HCT116 (cell line): Measurements from ENCODE around the gene SERPINA10. TPM values are rescaled to one million over a fixed set of nuclear protein-coding genes. Genes with fewer than 3 reads are reported as not detected.

Experiments used
- ATAC-seq: fragments of 200-7000 bp; cut with Tn5 transposase; 2 replicates; pipeline ENCODE4 v1.9.1; 2020; ENCODE audit warnings: mild to moderate bottlenecking, moderate library complexity
- BruUV-seq: library from RNA; stranded (reverse); fragments of 400-500 nt; replicated peaks from 2 replicates; lab custom pipeline; 2021; lab: Mats Ljungman, UMichigan
- CTCF ChIA-PET: fragments of 300-600 bp; sonication (Branson Sonifier 250); formaldehyde crosslinking; loops from one replicate; lab custom pipeline; 2021; ENCODE audit warnings: antibody characterized with exemption; lab: Charles Lee
- POLR2A ChIA-PET: fragments of 300-600, 350-600 bp; sonication (Branson Sonifier 250); formaldehyde crosslinking; loops from one replicate; lab custom pipeline; 2021; ENCODE audit warnings: antibody characterized with exemption; lab: Charles Lee
- RAD21 ChIA-PET, 2 experiments: fragments of 300-600 bp; sonication (Branson Sonifier 250); formaldehyde crosslinking; loops; one replicate each; lab custom pipeline; 2023; ENCODE audit warnings: low total read pairs in 2 of 2; ENCODE audit not compliant: uncharacterized antibody in 2 of 2, unreplicated experiment in 2 of 2, low non-redundant PET in 1 of 2; lab: Charles Lee
- DNase-seq: peaks from one replicate; pipeline ENCODE4 v3.0.0-alpha.2; 2010; ENCODE audit warnings: low read depth, low spot score
- H2AFZ ChIP-seq: fragments of 200-600 bp; shearing (Covaris generic), sonication (generic); 2 replicates; pipeline ENCODE4 v1.6.1; 2017; ENCODE audit warnings: low read depth, mixed run types, mixed read lengths, antibody characterized with exemption, low read length; ENCODE audit not compliant: poor library complexity, severe bottlenecking
- H3K27ac ChIP-seq: 2 replicates; pipeline ENCODE4 v1.5.1; 2012; ENCODE audit warnings: low read depth, low read length
- H3K27me3 ChIP-seq: fragments of 200-600 bp; sonication (generic); 2 replicates; pipeline ENCODE4 v1.6.1; 2016; ENCODE audit warnings: mixed run types, low read length, mixed read lengths; ENCODE audit not compliant: insufficient read depth
- H3K36me3 ChIP-seq, 2 experiments: fragments of 200-500 bp in 1 of 2; fragments of 200-600 bp in 1 of 2; sonication (Bioruptor generic) in 1 of 2; sonication (generic) in 1 of 2; 2 replicates each; pipeline versions ENCODE4 v1.5.1 to v1.6.1; 2014 to 2016; ENCODE audit warnings: low read length in 2 of 2, inconsistent platforms in 1 of 2, mixed read lengths in 1 of 2, mixed run types in 1 of 2; ENCODE audit not compliant: insufficient read depth in 2 of 2, control insufficient read depth in 1 of 2
- H3K4me1 ChIP-seq, 2 experiments: fragments of 200-600 bp in 1 of 2; sonication (generic) in 1 of 2; 2 replicates each; pipeline versions ENCODE4 v1.5.1 to v1.6.1; 2012 to 2017; ENCODE audit warnings: low read length in 2 of 2, inconsistent platforms in 1 of 2, mild to moderate bottlenecking in 1 of 2, mixed read lengths in 1 of 2, mixed run types in 1 of 2, moderate library complexity in 1 of 2; ENCODE audit not compliant: insufficient read depth in 2 of 2, control insufficient read depth in 1 of 2
- H3K4me2 ChIP-seq: fragments of 200-600 bp; sonication (generic); 2 replicates; pipeline ENCODE4 v1.6.1; 2017; ENCODE audit warnings: mixed run types, low read length, mixed read lengths
- H3K4me3 ChIP-seq, 2 experiments: fragments of 200-600 bp in 1 of 2; sonication (generic) in 1 of 2; replicated peaks in 1 of 2; 2 replicates each; pipeline ENCODE4 v1.5.1; 2011 to 2016; ENCODE audit warnings: low read length in 2 of 2, control low read depth in 1 of 2, low read depth in 1 of 2, mild to moderate bottlenecking in 1 of 2, mixed read lengths in 1 of 2, mixed run types in 1 of 2
- H3K79me2 ChIP-seq: fragments of 200-600 bp; sonication (generic); 2 replicates; pipeline ENCODE4 v1.6.1; 2017; ENCODE audit warnings: mild to moderate bottlenecking, mixed run types, low read length, moderate library complexity, mixed read lengths; ENCODE audit not compliant: insufficient read depth
- H3K9ac ChIP-seq: fragments of 200-600 bp; sonication (generic); 2 replicates; pipeline ENCODE4 v1.6.1; 2016; ENCODE audit warnings: low read length, mixed read lengths
- H3K9me2 ChIP-seq: fragments of 200-600 bp; sonication (generic), shearing (Covaris generic); 2 replicates; pipeline ENCODE4 v1.6.1; 2017; ENCODE audit warnings: mixed run types, mild to moderate bottlenecking, moderate library complexity; ENCODE audit not compliant: insufficient read depth
- H3K9me3 ChIP-seq, 2 experiments: fragments of 200-500 bp in 1 of 2; fragments of 200-600 bp in 1 of 2; sonication (Bioruptor generic) in 1 of 2; sonication (generic) in 1 of 2; 2 replicates each; pipeline ENCODE4 v1.6.1; 2014 to 2017; ENCODE audit warnings: low read length in 2 of 2, mixed read lengths in 2 of 2, inconsistent platforms in 1 of 2, low read depth in 1 of 2, mild to moderate bottlenecking in 1 of 2, mixed run types in 1 of 2, moderate library complexity in 1 of 2; ENCODE audit not compliant: control insufficient read depth in 1 of 2, insufficient read depth in 1 of 2
- H4K20me1 ChIP-seq: fragments of 200-600 bp; sonication (generic), shearing (Covaris generic); 2 replicates; pipeline ENCODE4 v1.6.1; 2017; ENCODE audit warnings: mixed run types, mild to moderate bottlenecking, moderate library complexity; ENCODE audit not compliant: insufficient read depth
- ATF3 ChIP-seq: IDR thresholded peaks from 2 replicates; pipeline ENCODE4 v1.6.1; 2012
- CBX3 ChIP-seq: IDR thresholded peaks from 2 replicates; pipeline ENCODE4 v1.6.1; 2012; ENCODE audit warnings: low read depth
- CTCF ChIP-seq, 3 experiments: fragments of 200-600 bp in 1 of 3; sonication (generic) in 1 of 3; IDR thresholded peaks in 2 of 3; conservative IDR thresholded peaks in 1 of 3; 2 replicates each; pipeline ENCODE4 v1.5.1; 2012 to 2017; ENCODE audit warnings: low read depth in 2 of 3, low read length in 2 of 3, antibody characterized with exemption in 1 of 3, borderline replicate concordance in 1 of 3, control low read depth in 1 of 3, mild to moderate bottlenecking in 1 of 3, mixed read lengths in 1 of 3, mixed run types in 1 of 3, moderate library complexity in 1 of 3; ENCODE audit not compliant: insufficient read depth in 1 of 3
- EGR1 ChIP-seq: IDR thresholded peaks from 2 replicates; pipeline ENCODE4 v1.6.1; 2012; ENCODE audit warnings: low read depth
- ELF1 ChIP-seq: IDR thresholded peaks from 2 replicates; pipeline ENCODE4 v1.6.1; 2012; ENCODE audit warnings: low read depth, borderline replicate concordance
- EZH2 ChIP-seq: fragments of 200-600 bp; sonication (generic); IDR thresholded peaks from 2 replicates; pipeline ENCODE4 v1.6.1; 2017; ENCODE audit warnings: antibody characterized with exemption, mixed run types
- EZH2phosphoT487 ChIP-seq: fragments of 200-600 bp; IDR thresholded peaks from 2 replicates; pipeline ENCODE4 v1.6.1; 2018; ENCODE audit warnings: antibody characterized with exemption, borderline replicate concordance
- FOSL1 ChIP-seq: IDR thresholded peaks from 2 replicates; pipeline ENCODE4 v1.6.1; 2012; ENCODE audit warnings: low read depth
- JUND ChIP-seq: IDR thresholded peaks from 2 replicates; pipeline ENCODE4 v1.6.1; 2012
- MAX ChIP-seq: IDR thresholded peaks from 2 replicates; pipeline ENCODE4 v1.6.1; 2012
- RAD21 ChIP-seq: IDR thresholded peaks from 2 replicates; pipeline ENCODE4 v1.6.1; 2012; ENCODE audit warnings: low read depth, mild to moderate bottlenecking
- SIN3A ChIP-seq: IDR thresholded peaks from 2 replicates; pipeline ENCODE4 v1.6.1; 2012; ENCODE audit warnings: low read depth
- SP1 ChIP-seq: IDR thresholded peaks from 2 replicates; pipeline ENCODE4 v1.6.1; 2012; ENCODE audit warnings: low read depth
- TCF7L2 ChIP-seq: IDR thresholded peaks from 2 replicates; pipeline ENCODE4 v1.7.0; 2011; ENCODE audit warnings: borderline replicate concordance, inconsistent platforms; ENCODE audit not compliant: insufficient read depth, insufficient read length; ENCODE audit errors: extremely low read depth
- YY1 ChIP-seq: IDR thresholded peaks from 2 replicates; pipeline ENCODE4 v1.6.1; 2011; ENCODE audit warnings: low read length, low read depth, moderate library complexity, mild to moderate bottlenecking; ENCODE audit not compliant: insufficient replicate concordance; ENCODE audit errors: extremely low read depth
- ZBTB33 ChIP-seq: IDR thresholded peaks from 2 replicates; pipeline ENCODE4 v1.6.1; 2011; ENCODE audit warnings: mild to moderate bottlenecking, low read length, moderate library complexity; ENCODE audit not compliant: insufficient replicate concordance; ENCODE audit errors: extremely low read depth
- ZFX ChIP-seq: fragments of 450-650 bp; IDR thresholded peaks from 2 replicates; pipeline ENCODE4 v1.6.1; 2017
- ZNF274 ChIP-seq: fragments of 200-500 bp; sonication (Bioruptor generic); IDR thresholded peaks from 2 replicates; pipeline ENCODE4 v1.6.1; 2014; ENCODE audit warnings: mild to moderate bottlenecking, low read depth, low read length, inconsistent platforms
- intact Hi-C: fragments of 100-400 bp; cut with micrococcal nuclease; formaldehyde crosslinking; loops from 2 replicates; pipeline ENCODE4 v1.10.0; 2022
- total RNA-seq: library from RNA; stranded (reverse); gene quantifications from one replicate; pipeline ENCODE4 v1.2.1, GENCODE V29; 2021; ENCODE audit not compliant: unreplicated experiment

Gene SERPINA10
- total RNA-seq, 1 experiment from 2014 or later = not detected

- H3K36me3 ChIP-seq = no peaks in the 10 kb centered on the region
- no peaks in the 10 kb centered on the region for H3K27me3 ChIP-seq
- no peak overlapping the region for H3K27ac ChIP-seq
- ChIA-PET POLR2A (no interaction called here), RAD21 (no interaction called here), CTCF (no interaction called here)
- H3K4me3 ChIP-seq = no peak overlapping the region
- H3K9ac ChIP-seq = no peak overlapping the region
- H3K4me2 ChIP-seq = no peak overlapping the region
- no peak for ATAC-seq
- H3K79me2 ChIP-seq = no peaks in the 10 kb centered on the region
- peaks cover 0 to 14% of the 10 kb centered on the region in 2 experiments; a peak in 1 of 4 replicates for H3K9me3 ChIP-seq
- H3K4me1 ChIP-seq = no peaks in the 10 kb centered on the region
- TF ChIP-seq YY1 = no peak
- no peak for TF ChIP-seq RAD21
- no peak for TF ChIP-seq CBX3
- TF ChIP-seq FOSL1 = no peak
- TF ChIP-seq ATF3 = no peak
- TF ChIP-seq EGR1 = no peak
- no peak for TF ChIP-seq TCF7L2
- no peak for TF ChIP-seq SP1
- no peak for TF ChIP-seq ELF1
- TF ChIP-seq JUND = no peak
- TF ChIP-seq EZH2phosphoT487 = no peak
- TF ChIP-seq CTCF (IDR thresholded peaks at IDR 0.05 in 2 of 3, conservative IDR thresholded peaks at IDR 0.05 in 1 of 3; ENCODE audit: borderline replicate concordance in 1 of 3, insufficient read depth in 1 of 3, low read depth in 2 of 3, low read length in 2 of 3) = no peak
- TF ChIP-seq EZH2 = no peak
- TF ChIP-seq SIN3A = no peak
- TF ChIP-seq ZBTB33 = no peak
- no peak for TF ChIP-seq ZNF274
- no peak for TF ChIP-seq ZFX
- no peak for TF ChIP-seq MAX
- H4K20me1 ChIP-seq = no peaks in the 10 kb centered on the region
- intact Hi-C loops = no loop called here
- BruUV-seq = no TSS peak
- DNase-seq = no peak
- H3K9me2 ChIP-seq = no peaks in the 10 kb centered on the region
- no peak overlapping the region for H2AFZ ChIP-seq
Measured at GRCh38 chr14:94310248-94310647, 17.2 kb upstream of the SERPINA10 start.
